Thyroid gland (tissue), 4 donors: Measurements from ENCODE around the gene SDHB.

Source experiments
- POLR2A ChIP-seq, 2 donors: fragments of 450-650 bp; IDR thresholded peaks; one replicate each; pipeline ENCODE4 v1.6.1; 2017; ENCODE audit warnings: antibody characterized with exemption in 2 of 2, mild to moderate bottlenecking in 2 of 2, moderate library complexity in 1 of 2
- TF ChIP-seq, protein P1 (sequence below), 6 experiments: fragments of 200-600 bp in 3 of 6; fragments of 450-650 bp in 3 of 6; sonication (generic) in 3 of 6; IDR thresholded peaks; one replicate each; pipeline ENCODE4 v1.5.1; 2016 to 2019; ENCODE audit warnings: antibody characterized with exemption in 6 of 6, mild to moderate bottlenecking in 2 of 6, inconsistent platforms in 1 of 6, moderate library complexity in 1 of 6

DNA sequence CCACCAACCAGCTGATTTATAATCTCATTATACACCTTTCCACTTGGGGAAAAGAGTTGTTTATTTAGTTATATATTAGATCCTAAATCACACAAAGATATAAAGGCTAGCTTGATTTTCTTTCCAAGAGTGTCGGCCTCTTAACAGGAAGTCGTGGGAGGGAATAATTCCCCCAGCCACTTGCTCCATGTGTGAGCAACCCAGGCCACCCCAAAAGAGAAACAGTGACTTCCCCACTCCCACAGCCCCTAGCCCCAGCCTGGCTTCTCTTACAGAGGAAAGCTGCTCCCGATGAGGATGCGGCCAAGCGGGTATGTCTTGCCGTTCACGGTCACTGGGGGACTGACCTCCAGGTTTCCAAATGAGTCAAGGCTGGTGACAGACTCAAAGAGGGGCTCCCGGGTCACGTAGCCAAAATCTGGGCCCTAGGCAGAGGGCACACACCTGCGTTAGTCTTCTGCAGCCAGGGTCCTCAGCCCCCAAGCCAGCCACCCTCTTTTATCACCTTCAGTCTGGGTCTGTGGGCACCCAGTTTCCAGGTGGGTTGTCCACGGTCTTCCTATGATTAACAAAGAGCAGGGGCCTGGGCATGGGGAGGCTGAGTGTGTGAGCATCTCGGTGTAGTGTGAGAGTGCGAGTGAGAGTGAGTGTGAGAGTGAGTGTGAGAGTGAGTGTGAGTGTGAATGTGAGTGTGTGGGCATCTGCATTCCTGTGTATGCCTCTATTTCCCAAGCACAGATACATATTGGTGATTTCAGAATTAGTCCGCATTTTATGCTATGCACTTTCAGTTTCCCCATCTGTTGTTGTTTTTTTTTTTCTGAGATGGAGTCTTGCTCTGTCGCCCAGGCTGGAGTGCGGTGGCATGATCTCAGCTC is 25.4 kb upstream of the SDHB start:
- no peak for TF ChIP-seq POLR2A (IDR thresholded peaks at IDR 0.05)
- TF ChIP-seq, protein P1, sequence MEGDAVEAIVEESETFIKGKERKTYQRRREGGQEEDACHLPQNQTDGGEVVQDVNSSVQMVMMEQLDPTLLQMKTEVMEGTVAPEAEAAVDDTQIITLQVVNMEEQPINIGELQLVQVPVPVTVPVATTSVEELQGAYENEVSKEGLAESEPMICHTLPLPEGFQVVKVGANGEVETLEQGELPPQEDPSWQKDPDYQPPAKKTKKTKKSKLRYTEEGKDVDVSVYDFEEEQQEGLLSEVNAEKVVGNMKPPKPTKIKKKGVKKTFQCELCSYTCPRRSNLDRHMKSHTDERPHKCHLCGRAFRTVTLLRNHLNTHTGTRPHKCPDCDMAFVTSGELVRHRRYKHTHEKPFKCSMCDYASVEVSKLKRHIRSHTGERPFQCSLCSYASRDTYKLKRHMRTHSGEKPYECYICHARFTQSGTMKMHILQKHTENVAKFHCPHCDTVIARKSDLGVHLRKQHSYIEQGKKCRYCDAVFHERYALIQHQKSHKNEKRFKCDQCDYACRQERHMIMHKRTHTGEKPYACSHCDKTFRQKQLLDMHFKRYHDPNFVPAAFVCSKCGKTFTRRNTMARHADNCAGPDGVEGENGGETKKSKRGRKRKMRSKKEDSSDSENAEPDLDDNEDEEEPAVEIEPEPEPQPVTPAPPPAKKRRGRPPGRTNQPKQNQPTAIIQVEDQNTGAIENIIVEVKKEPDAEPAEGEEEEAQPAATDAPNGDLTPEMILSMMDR (IDR thresholded peaks at IDR 0.05) = no peak
